HG02840 (cell line): ENCODE data around the gene TENM3.

Experiments used
- ATAC-seq: cut with Tn5 transposase; IDR thresholded peaks from one replicate; pipeline ENCODE4 v1.9.1; 2021; ENCODE audit warnings: mild to moderate bottlenecking, moderate library complexity, moderate number of reproducible peaks; ENCODE audit not compliant: unreplicated experiment, low FRiP score

The TENM3 gene

GRCh38 chr4:182748949-182749348 lies 505.7 kb downstream of the TENM3 start:
- no peak for ATAC-seq

GRCh38 chr4:182749667-182750167 lies 506.5 kb downstream of the TENM3 start:
- ATAC-seq: no peak

GRCh38 chr4:182752158-182752910 lies 509.1 kb downstream of the TENM3 start:
- no peak for ATAC-seq

GRCh38 chr4:182754895-182755294 lies 511.7 kb downstream of the TENM3 start:
- no peak for ATAC-seq

GRCh38 chr4:182756161-182756690 lies 513.0 kb downstream of the TENM3 start:
- ATAC-seq: no peak

GRCh38 chr4:182758273-182758672 lies 515.1 kb downstream of the TENM3 start:
- ATAC-seq: no peak

- ATAC-seq: no peak
These were observed 517.4 kb downstream of the TENM3 start for GRCh38 chr4:182760551-182761043.

- no peak for ATAC-seq
These were observed 520.9 kb downstream of the TENM3 start for GRCh38 chr4:182764137-182764536.

- no peak for ATAC-seq
These were observed 521.4 kb downstream of the TENM3 start for GRCh38 chr4:182764642-182765041.

GRCh38 chr4:182765987-182766856 lies 523.0 kb downstream of the TENM3 start:
- ATAC-seq: no peak

- no peak for ATAC-seq
These were observed 523.7 kb downstream of the TENM3 start for GRCh38 chr4:182766857-182767250.

GRCh38 chr4:182768838-182769237 lies 525.6 kb downstream of the TENM3 start:
- no peak for ATAC-seq

- no peak for ATAC-seq
These were observed 527.2 kb downstream of the TENM3 start for GRCh38 chr4:182770259-182770995.

GRCh38 chr4:182770996-182771514 lies 527.9 kb downstream of the TENM3 start:
- ATAC-seq: no peak

GRCh38 chr4:182775075-182775474 lies 531.9 kb downstream of the TENM3 start:
- no peak for ATAC-seq

GRCh38 chr4:182776376-182777105 lies 533.3 kb downstream of the TENM3 start:
- ATAC-seq: no peak

GRCh38 chr4:182778222-182778982 lies 535.2 kb downstream of the TENM3 start:
- no peak for ATAC-seq

GRCh38 chr4:182786991-182787390 lies 543.8 kb downstream of the TENM3 start:
- no peak for ATAC-seq

GRCh38 chr4:182788201-182788600 lies 545.0 kb downstream of the TENM3 start:
- no peak for ATAC-seq
